HEK293 (cell line): ENCODE measurements around the gene CSF1.

Source experiments
- CTCF ChIA-PET: fragments of 350-600 bp; formaldehyde crosslinking; extraction: SDS; loops from one replicate; lab custom pipeline; 2021; ENCODE audit warnings: antibody characterized with exemption; lab: Yijun Ruan, JAX
- POLR2A ChIA-PET: fragments of 300-600 bp; formaldehyde crosslinking; extraction: SDS; loops from one replicate; lab custom pipeline; 2020; ENCODE audit warnings: antibody characterized with exemption, inconsistent platforms; lab: Yijun Ruan, JAX
- H3K27ac ChIP-seq: fragments of 200-500 bp; sonication (Bioruptor generic); 2 replicates; pipeline ENCODE4 v1.5.1; 2014; ENCODE audit warnings: low read depth, low read length, control low read depth, inconsistent platforms; ENCODE audit errors: extremely low read depth
- H3K36me3 ChIP-seq, 2 experiments: fragments of 200-500 bp in 1 of 2; sonication (Bioruptor generic) in 1 of 2; 1 replicate in 1 of 2; 2 replicates in 1 of 2; pipeline ENCODE4 v1.5.1; 2014 to 2017; ENCODE audit warnings: inconsistent platforms in 2 of 2, low read length in 2 of 2; ENCODE audit not compliant: control insufficient read depth in 2 of 2, insufficient read depth in 1 of 2
- H3K4me1 ChIP-seq: fragments of 200-500 bp; sonication (Bioruptor generic); 2 replicates; pipeline ENCODE4 v1.5.1; 2014; ENCODE audit warnings: mild to moderate bottlenecking, low read length, inconsistent platforms; ENCODE audit not compliant: control insufficient read depth, insufficient read depth
- H3K4me3 ChIP-seq: 2 replicates; pipeline ENCODE4 v1.5.1; 2011; ENCODE audit warnings: low read depth, mild to moderate bottlenecking, control low read depth, low read length, moderate library complexity
- H3K9me3 ChIP-seq: fragments of 200-500 bp; sonication (Bioruptor generic); 2 replicates; pipeline ENCODE4 v1.5.1; 2014; ENCODE audit warnings: low read depth, low read length, inconsistent platforms; ENCODE audit not compliant: control insufficient read depth, insufficient read depth
- CTCF ChIP-seq: fragments of 450-650 bp; formaldehyde crosslinking; IDR thresholded peaks from 2 replicates; pipeline ENCODE4 v1.5.1; 2016; ENCODE audit warnings: missing biosample characterization, missing genetic modification characterization
- GLIS1 ChIP-seq: fragments of 450-650 bp; formaldehyde crosslinking; IDR thresholded peaks from 2 replicates; pipeline ENCODE4 v1.5.1; 2016; ENCODE audit warnings: missing biosample characterization, missing genetic modification characterization
- GLIS2 ChIP-seq: fragments of 450-650 bp; formaldehyde crosslinking; IDR thresholded peaks from 2 replicates; pipeline ENCODE4 v1.5.1; 2016; ENCODE audit warnings: missing biosample characterization, missing genetic modification characterization
- KLF16 ChIP-seq: fragments of 450-650 bp; formaldehyde crosslinking; IDR thresholded peaks from 2 replicates; pipeline ENCODE4 v1.5.1; 2017; ENCODE audit warnings: missing biosample characterization, missing genetic modification characterization
- MEIS1 ChIP-seq: sonication (generic); formaldehyde crosslinking; IDR thresholded peaks from 2 replicates; pipeline ENCODE4 v1.8.1; 2022; ENCODE audit warnings: missing genetic modification reagents, mild to moderate bottlenecking, borderline replicate concordance
- PATZ1 ChIP-seq: fragments of 450-650 bp; formaldehyde crosslinking; IDR thresholded peaks from 2 replicates; pipeline ENCODE4 v1.5.1; 2016; ENCODE audit warnings: missing biosample characterization, missing genetic modification characterization
- WT1 ChIP-seq: fragments of 450-650 bp; formaldehyde crosslinking; IDR thresholded peaks from 2 replicates; pipeline ENCODE4 v1.5.1; 2016; ENCODE audit warnings: missing biosample characterization, missing genetic modification characterization
- YY1 ChIP-seq: fragments of 450-650 bp; formaldehyde crosslinking; IDR thresholded peaks from 2 replicates; pipeline ENCODE4 v1.5.1; 2018; ENCODE audit warnings: missing biosample characterization, missing genetic modification characterization
- ZBTB21 ChIP-seq: fragments of 450-650 bp; formaldehyde crosslinking; IDR thresholded peaks from 2 replicates; pipeline ENCODE4 v1.5.1; 2017; ENCODE audit warnings: missing biosample characterization, missing genetic modification characterization
- ZNF133 ChIP-seq: fragments of 450-650 bp; formaldehyde crosslinking; IDR thresholded peaks from 2 replicates; pipeline ENCODE4 v1.5.1; 2016; ENCODE audit warnings: missing biosample characterization, missing genetic modification characterization
- ZNF2 ChIP-seq: fragments of 450-650 bp; formaldehyde crosslinking; IDR thresholded peaks from 2 replicates; pipeline ENCODE4 v1.5.1; 2016; ENCODE audit warnings: missing biosample characterization, missing genetic modification characterization
- ZNF214 ChIP-seq: fragments of 450-650 bp; formaldehyde crosslinking; IDR thresholded peaks from 2 replicates; pipeline ENCODE4 v1.5.1; 2017; ENCODE audit warnings: missing biosample characterization, mild to moderate bottlenecking, missing genetic modification characterization, borderline replicate concordance
- ZNF23 ChIP-seq: fragments of 450-650 bp; formaldehyde crosslinking; IDR thresholded peaks from 2 replicates; pipeline ENCODE4 v1.5.1; 2016; ENCODE audit warnings: missing biosample characterization, missing genetic modification characterization, borderline replicate concordance
- ZNF274 ChIP-seq, 2 experiments: fragments of 200-500 bp in 1 of 2; fragments of 450-650 bp in 1 of 2; sonication (Bioruptor generic) in 1 of 2; formaldehyde crosslinking in 1 of 2; IDR thresholded peaks; 2 replicates each; pipeline versions ENCODE4 v1.5.1 to v1.6.1; 2014 to 2016; ENCODE audit warnings: borderline replicate concordance in 1 of 2, inconsistent platforms in 1 of 2, low read length in 1 of 2, missing biosample characterization in 1 of 2, missing genetic modification characterization in 1 of 2
- ZNF350 ChIP-seq: fragments of 450-650 bp; formaldehyde crosslinking; IDR thresholded peaks from 2 replicates; pipeline ENCODE4 v1.5.0; 2017; ENCODE audit warnings: missing biosample characterization, mild to moderate bottlenecking, missing genetic modification characterization
- ZNF391 ChIP-seq: fragments of 450-650 bp; formaldehyde crosslinking; IDR thresholded peaks from 2 replicates; pipeline ENCODE4 v1.5.1; 2016; ENCODE audit warnings: low read depth, missing biosample characterization, missing genetic modification characterization, borderline replicate concordance
- ZNF416 ChIP-seq: fragments of 450-650 bp; formaldehyde crosslinking; IDR thresholded peaks from 2 replicates; pipeline ENCODE4 v1.5.1; 2016; ENCODE audit warnings: missing biosample characterization, missing genetic modification characterization
- ZNF571 ChIP-seq: fragments of 450-650 bp; formaldehyde crosslinking; IDR thresholded peaks from 2 replicates; pipeline ENCODE4 v1.5.0; 2017; ENCODE audit warnings: missing biosample characterization, missing genetic modification characterization
- ZNF658 ChIP-seq: fragments of 450-650 bp; formaldehyde crosslinking; IDR thresholded peaks from 2 replicates; pipeline ENCODE4; 2016; ENCODE audit warnings: missing biosample characterization, missing genetic modification characterization
- ZNF791 ChIP-seq: fragments of 450-650 bp; formaldehyde crosslinking; IDR thresholded peaks from 2 replicates; pipeline ENCODE4 v1.5.1; 2016; ENCODE audit warnings: missing biosample characterization, missing genetic modification characterization
- ZSCAN23 ChIP-seq: fragments of 450-650 bp; formaldehyde crosslinking; IDR thresholded peaks from 2 replicates; pipeline ENCODE4 v1.5.1; 2016; ENCODE audit warnings: missing biosample characterization, missing genetic modification characterization
- TF ChIP-seq, protein P1 (sequence below): fragments of 450-650 bp; formaldehyde crosslinking; IDR thresholded peaks from 2 replicates; pipeline ENCODE4 v1.5.1; 2016; ENCODE audit warnings: missing biosample characterization, missing genetic modification characterization
- TF ChIP-seq, protein P2 (sequence below): fragments of 450-650 bp; formaldehyde crosslinking; IDR thresholded peaks from 2 replicates; pipeline ENCODE4 v1.5.1; 2016; ENCODE audit warnings: missing biosample characterization, missing genetic modification characterization

The CSF1 gene

GRCh38 chr1:109954041-109954512 lies 43.4 kb downstream of the CSF1 start:
- H3K4me3 ChIP-seq, result no peak overlapping the region
- no peaks in the 10 kb centered on the region for H3K36me3 ChIP-seq
- H3K4me1 ChIP-seq, result no peaks in the 10 kb centered on the region
- POLR2A ChIA-PET, result no interaction called here
- CTCF ChIA-PET, result interaction anchor here (0.7 to 1.2 kb wide), 4 partner anchors 10 to 91 kb away, joined by 3 to 4 read pairs (median 3); no protein-coding TSS in a partner anchor
- H3K9me3 ChIP-seq, result no peaks in the 10 kb centered on the region
- no peak for TF ChIP-seq ZNF658 (tag by site-specific recombination)
- TF ChIP-seq, protein P1, sequence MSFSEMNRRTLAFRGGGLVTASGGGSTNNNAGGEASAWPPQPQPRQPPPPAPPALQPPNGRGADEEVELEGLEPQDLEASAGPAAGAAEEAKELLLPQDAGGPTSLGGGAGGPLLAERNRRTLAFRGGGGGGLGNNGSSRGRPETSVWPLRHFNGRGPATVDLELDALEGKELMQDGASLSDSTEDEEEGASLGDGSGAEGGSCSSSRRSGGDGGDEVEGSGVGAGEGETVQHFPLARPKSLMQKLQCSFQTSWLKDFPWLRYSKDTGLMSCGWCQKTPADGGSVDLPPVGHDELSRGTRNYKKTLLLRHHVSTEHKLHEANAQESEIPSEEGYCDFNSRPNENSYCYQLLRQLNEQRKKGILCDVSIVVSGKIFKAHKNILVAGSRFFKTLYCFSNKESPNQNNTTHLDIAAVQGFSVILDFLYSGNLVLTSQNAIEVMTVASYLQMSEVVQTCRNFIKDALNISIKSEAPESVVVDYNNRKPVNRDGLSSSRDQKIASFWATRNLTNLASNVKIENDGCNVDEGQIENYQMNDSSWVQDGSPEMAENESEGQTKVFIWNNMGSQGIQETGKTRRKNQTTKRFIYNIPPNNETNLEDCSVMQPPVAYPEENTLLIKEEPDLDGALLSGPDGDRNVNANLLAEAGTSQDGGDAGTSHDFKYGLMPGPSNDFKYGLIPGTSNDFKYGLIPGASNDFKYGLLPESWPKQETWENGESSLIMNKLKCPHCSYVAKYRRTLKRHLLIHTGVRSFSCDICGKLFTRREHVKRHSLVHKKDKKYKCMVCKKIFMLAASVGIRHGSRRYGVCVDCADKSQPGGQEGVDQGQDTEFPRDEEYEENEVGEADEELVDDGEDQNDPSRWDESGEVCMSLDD (tag by site-specific recombination), result no peak
- TF ChIP-seq ZNF214, result no peak
- TF ChIP-seq ZBTB21, result no peak
- no peak for TF ChIP-seq ZNF350 (tag by site-specific recombination)
- TF ChIP-seq GLIS1 (tag by site-specific recombination), result no peak
- TF ChIP-seq GLIS2 (tag by site-specific recombination), result no peak
- no peak for TF ChIP-seq ZNF571 (tag by site-specific recombination)
- TF ChIP-seq YY1 (tag by site-specific recombination), result no peak
- no peak for TF ChIP-seq ZNF133 (tag by site-specific recombination)
- no peak for TF ChIP-seq ZNF2 (tag by site-specific recombination)
- TF ChIP-seq, protein P2, sequence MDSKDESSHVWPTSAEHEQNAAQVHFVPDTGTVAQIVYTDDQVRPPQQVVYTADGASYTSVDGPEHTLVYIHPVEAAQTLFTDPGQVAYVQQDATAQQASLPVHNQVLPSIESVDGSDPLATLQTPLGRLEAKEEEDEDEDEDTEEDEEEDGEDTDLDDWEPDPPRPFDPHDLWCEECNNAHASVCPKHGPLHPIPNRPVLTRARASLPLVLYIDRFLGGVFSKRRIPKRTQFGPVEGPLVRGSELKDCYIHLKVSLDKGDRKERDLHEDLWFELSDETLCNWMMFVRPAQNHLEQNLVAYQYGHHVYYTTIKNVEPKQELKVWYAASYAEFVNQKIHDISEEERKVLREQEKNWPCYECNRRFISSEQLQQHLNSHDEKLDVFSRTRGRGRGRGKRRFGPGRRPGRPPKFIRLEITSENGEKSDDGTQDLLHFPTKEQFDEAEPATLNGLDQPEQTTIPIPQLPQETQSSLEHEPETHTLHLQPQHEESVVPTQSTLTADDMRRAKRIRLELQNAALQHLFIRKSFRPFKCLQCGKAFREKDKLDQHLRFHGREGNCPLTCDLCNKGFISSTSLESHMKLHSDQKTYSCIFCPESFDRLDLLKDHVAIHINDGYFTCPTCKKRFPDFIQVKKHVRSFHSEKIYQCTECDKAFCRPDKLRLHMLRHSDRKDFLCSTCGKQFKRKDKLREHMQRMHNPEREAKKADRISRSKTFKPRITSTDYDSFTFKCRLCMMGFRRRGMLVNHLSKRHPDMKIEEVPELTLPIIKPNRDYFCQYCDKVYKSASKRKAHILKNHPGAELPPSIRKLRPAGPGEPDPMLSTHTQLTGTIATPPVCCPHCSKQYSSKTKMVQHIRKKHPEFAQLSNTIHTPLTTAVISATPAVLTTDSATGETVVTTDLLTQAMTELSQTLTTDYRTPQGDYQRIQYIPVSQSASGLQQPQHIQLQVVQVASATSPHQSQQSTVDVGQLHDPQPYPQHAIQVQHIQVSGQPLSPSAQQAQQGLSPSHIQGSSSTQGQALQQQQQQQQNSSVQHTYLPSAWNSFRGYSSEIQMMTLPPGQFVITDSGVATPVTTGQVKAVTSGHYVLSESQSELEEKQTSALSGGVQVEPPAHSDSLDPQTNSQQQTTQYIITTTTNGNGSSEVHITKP (tag by site-specific recombination), result no peak
- TF ChIP-seq ZSCAN23 (tag by site-specific recombination), result no peak
- TF ChIP-seq ZNF23 (tag by site-specific recombination), result no peak
- TF ChIP-seq ZNF416 (tag by site-specific recombination), result no peak
- TF ChIP-seq KLF16 (tag by site-specific recombination), result no peak
- TF ChIP-seq CTCF (tag by site-specific recombination), result no peak
- no peak for TF ChIP-seq ZNF391 (tag by site-specific recombination)
- no peak overlapping the region for H3K27ac ChIP-seq

- Histone ChIP-seq H3K36me3 (no peaks in the 10 kb centered on the region), H3K4me3 (no peak overlapping the region), H3K9me3 (no peaks in the 10 kb centered on the region), H3K4me1 (peaks cover 3% of the 10 kb centered on the region; the same call in 1 of the 2 replicates), H3K27ac (no peak overlapping the region)
- ChIA-PET POLR2A (interaction anchor here (1.5 kb wide), 1 partner anchor 25 kb away, joined by 4 read pairs; the partner anchor contains the start of gene AHCYL1), CTCF (interaction anchor here (0.5 to 4.5 kb wide), 12 partner anchors 11 to 413 kb away, joined by 3 to 38 read pairs (median 6); partner anchors contain the start of gene AHCYL1)
- TF ChIP-seq MEIS1 (CRISPR knock-in tag) (no peak), ZNF791 (tag by site-specific recombination) (no peak), ZNF274 (IDR thresholded peaks at IDR 0.05; ENCODE audit: low read length) (no peak), ZNF274 (tag by site-specific recombination; IDR thresholded peaks at IDR 0.05; ENCODE audit: borderline replicate concordance) (no peak), PATZ1 (tag by site-specific recombination) (no peak), WT1 (tag by site-specific recombination) (no peak)
Measured at GRCh38 chr1:109959632-109959973, 49.0 kb downstream of the CSF1 start.
